Measurements from ENCODE around the gene MAML1. TPM values are rescaled to one million over a fixed set of nuclear protein-coding genes. Genes with fewer than 3 reads are reported as not detected.

The MAML1 gene
- total RNA-seq, 1 experiment from 2014 or later = 42.2 TPM

- TF ChIP-seq NR2C2 (CRISPR knock-in tag; IDR thresholded peaks at IDR 0.05) = no peak
- TF ChIP-seq TEAD1 (CRISPR knock-in tag; IDR thresholded peaks at IDR 0.05) = no peak
- no peak for TF ChIP-seq RELA (CRISPR knock-in tag; IDR thresholded peaks at IDR 0.05; ENCODE audit: borderline replicate concordance)
- no peak for TF ChIP-seq ZNF416 (CRISPR knock-in tag; IDR thresholded peaks at IDR 0.05)
- TF ChIP-seq HMGXB4 (CRISPR knock-in tag; IDR thresholded peaks at IDR 0.05) = no peak
- no peak for TF ChIP-seq FOXK1 (CRISPR knock-in tag; IDR thresholded peaks at IDR 0.05)
- TF ChIP-seq ERG (CRISPR knock-in tag; IDR thresholded peaks at IDR 0.05) = no peak
- TF ChIP-seq, protein P1, sequence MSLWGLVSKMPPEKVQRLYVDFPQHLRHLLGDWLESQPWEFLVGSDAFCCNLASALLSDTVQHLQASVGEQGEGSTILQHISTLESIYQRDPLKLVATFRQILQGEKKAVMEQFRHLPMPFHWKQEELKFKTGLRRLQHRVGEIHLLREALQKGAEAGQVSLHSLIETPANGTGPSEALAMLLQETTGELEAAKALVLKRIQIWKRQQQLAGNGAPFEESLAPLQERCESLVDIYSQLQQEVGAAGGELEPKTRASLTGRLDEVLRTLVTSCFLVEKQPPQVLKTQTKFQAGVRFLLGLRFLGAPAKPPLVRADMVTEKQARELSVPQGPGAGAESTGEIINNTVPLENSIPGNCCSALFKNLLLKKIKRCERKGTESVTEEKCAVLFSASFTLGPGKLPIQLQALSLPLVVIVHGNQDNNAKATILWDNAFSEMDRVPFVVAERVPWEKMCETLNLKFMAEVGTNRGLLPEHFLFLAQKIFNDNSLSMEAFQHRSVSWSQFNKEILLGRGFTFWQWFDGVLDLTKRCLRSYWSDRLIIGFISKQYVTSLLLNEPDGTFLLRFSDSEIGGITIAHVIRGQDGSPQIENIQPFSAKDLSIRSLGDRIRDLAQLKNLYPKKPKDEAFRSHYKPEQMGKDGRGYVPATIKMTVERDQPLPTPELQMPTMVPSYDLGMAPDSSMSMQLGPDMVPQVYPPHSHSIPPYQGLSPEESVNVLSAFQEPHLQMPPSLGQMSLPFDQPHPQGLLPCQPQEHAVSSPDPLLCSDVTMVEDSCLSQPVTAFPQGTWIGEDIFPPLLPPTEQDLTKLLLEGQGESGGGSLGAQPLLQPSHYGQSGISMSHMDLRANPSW (CRISPR knock-in tag; conservative IDR thresholded peaks at IDR 0.05; ENCODE audit: low read depth) = no peak
Observed at GRCh38 chr5:179800696-179801201, 68.1 kb downstream of the MAML1 start (continued).

DNA sequence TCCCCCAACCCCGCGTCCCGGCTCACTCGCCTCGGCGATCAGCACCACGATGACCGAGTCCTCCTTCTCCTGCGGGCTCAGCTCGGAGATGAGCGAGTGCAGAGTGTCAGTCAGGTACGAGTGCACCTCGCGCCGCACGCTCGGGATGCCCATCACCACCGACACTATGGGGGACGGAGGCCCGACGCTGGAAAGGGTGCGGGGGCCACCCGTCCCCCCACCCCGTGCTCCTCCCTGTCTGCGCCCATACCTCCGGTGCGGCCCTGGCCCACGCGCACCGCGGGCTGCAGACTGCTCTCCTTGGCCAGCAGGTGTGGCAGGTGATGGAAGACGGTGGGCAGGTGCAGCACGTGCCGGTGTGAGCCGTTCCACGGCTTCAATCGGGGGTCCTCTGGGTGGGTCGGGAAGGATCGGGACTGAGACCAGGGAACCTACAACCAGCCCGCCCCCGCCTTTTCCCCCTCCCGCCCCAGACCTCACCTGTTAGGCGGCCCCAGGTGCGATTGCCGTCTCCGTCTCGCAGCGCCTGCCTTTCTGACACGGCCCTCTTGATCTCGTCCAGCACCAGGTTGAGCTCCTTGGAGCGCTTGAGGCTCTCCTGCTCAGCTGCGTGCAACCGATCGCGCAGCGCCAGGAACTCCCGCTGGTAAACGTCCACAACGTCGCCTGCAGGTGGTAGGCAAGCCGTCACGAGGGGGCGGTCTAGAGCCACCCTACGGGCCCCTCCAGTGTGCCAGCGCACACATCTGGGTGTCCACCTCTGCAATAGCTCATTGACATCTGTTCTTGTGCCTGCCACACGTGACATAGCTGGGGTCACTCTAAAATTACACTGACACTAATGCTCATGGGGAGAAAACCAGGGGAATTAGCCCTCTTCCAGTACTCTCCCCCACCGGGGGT is 68.9 kb downstream of the MAML1 start:
- CTCF ChIA-PET = interaction anchor here (0.6 to 2.7 kb wide), 44 partner anchors 9 to 465 kb away, joined by 3 to 20 read pairs (median 4); partner anchors contain the start of genes LTC4S, MAML1, MRNIP and RNF130
- Mint-ChIP-seq H3K4me3 (no peak overlapping the region), H3K36me3 (peaks cover 18% of the 10 kb centered on the region), H3K9me3 (no peaks in the 10 kb centered on the region), H3K4me1 (peaks cover 37% of the 10 kb centered on the region), H3K27ac (peak overlapping the region; percentile 87), H3K27me3 (ENCODE audit: low read depth) (peaks cover 6% of the 10 kb centered on the region)
- POLR2A ChIA-PET = interaction anchor here (0.5 to 1.3 kb wide), 4 partner anchors 15 to 192 kb away, joined by 3 to 9 read pairs (median 4); partner anchors contain the start of gene MAML1
- ATAC-seq = peak; percentile 50
- peak; percentile 88 for DNase-seq (ENCODE audit: low spot score)
- TF ChIP-seq MYBL2 (CRISPR knock-in tag; IDR thresholded peaks at IDR 0.05) = no peak
- no peak for TF ChIP-seq TEAD4 (CRISPR knock-in tag; IDR thresholded peaks at IDR 0.05)
- peak; percentile 22 for TF ChIP-seq USF2 (CRISPR knock-in tag; IDR thresholded peaks at IDR 0.05)
- no peak for TF ChIP-seq ZNF532 (CRISPR knock-in tag; IDR thresholded peaks at IDR 0.05; ENCODE audit: borderline replicate concordance)
- TF ChIP-seq NR1H2 (CRISPR knock-in tag; IDR thresholded peaks at IDR 0.05) = no peak
- TF ChIP-seq ZNF121 (CRISPR knock-in tag; IDR thresholded peaks at IDR 0.05) = no peak
- no peak for TF ChIP-seq JAZF1 (CRISPR knock-in tag; IDR thresholded peaks at IDR 0.05)
- TF ChIP-seq ESRRA (CRISPR knock-in tag; IDR thresholded peaks at IDR 0.05; ENCODE audit: borderline replicate concordance) = no peak
- TF ChIP-seq, protein P2, sequence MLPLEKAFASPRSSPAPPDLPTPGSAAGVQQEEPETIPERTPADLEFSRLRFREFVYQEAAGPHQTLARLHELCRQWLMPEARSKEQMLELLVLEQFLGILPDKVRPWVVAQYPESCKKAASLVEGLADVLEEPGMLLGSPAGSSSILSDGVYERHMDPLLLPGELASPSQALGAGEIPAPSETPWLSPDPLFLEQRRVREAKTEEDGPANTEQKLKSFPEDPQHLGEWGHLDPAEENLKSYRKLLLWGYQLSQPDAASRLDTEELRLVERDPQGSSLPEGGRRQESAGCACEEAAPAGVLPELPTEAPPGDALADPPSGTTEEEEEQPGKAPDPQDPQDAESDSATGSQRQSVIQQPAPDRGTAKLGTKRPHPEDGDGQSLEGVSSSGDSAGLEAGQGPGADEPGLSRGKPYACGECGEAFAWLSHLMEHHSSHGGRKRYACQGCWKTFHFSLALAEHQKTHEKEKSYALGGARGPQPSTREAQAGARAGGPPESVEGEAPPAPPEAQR (CRISPR knock-in tag; IDR thresholded peaks at IDR 0.05) = no peak
- no peak for TF ChIP-seq ZNF416 (CRISPR knock-in tag; IDR thresholded peaks at IDR 0.05)
- no peak for TF ChIP-seq ZNF232 (CRISPR knock-in tag; IDR thresholded peaks at IDR 0.05)
- TF ChIP-seq EMX1 (CRISPR knock-in tag; IDR thresholded peaks at IDR 0.05) = no peak
- no peak for TF ChIP-seq ZNF671 (CRISPR knock-in tag; IDR thresholded peaks at IDR 0.05)
- no peak for TF ChIP-seq MXD4 (CRISPR knock-in tag; IDR thresholded peaks at IDR 0.05; ENCODE audit: borderline replicate concordance)
- 0 out of 2 replicates have a peak, but pooled peaks have one; percentile 65 for TF ChIP-seq RELA (CRISPR knock-in tag; IDR thresholded peaks at IDR 0.05; ENCODE audit: borderline replicate concordance)
- TF ChIP-seq SMAD4 (CRISPR knock-in tag; IDR thresholded peaks at IDR 0.05) = no peak

All from WTC11 (cell line).